H9 (cell line): ENCODE data around the gene TGFA. TPM values are rescaled to one million over a fixed set of nuclear protein-coding genes. Genes with fewer than 3 reads are reported as not detected.

Experiments used
- DNase-seq: peaks from one replicate; pipeline ENCODE4 v3.0.0-alpha.2; 2017
- H2AFZ ChIP-seq: one replicate; pipeline ENCODE4 v1.6.1; 2013; ENCODE audit warnings: mild to moderate bottlenecking, low read length, control low read depth, moderate library complexity
- H2AK5ac ChIP-seq: 2 replicates; pipeline ENCODE4 v1.6.1; 2013; ENCODE audit warnings: low read length, control low read depth, mixed read lengths; ENCODE audit not compliant: insufficient read length
- H2BK120ac ChIP-seq: one replicate; pipeline ENCODE4 v1.6.1; 2013; ENCODE audit warnings: low read depth, mild to moderate bottlenecking, low read length, control low read depth, inconsistent platforms; ENCODE audit not compliant: poor library complexity, severe bottlenecking
- H2BK12ac ChIP-seq: 2 replicates; pipeline ENCODE4 v1.6.1; 2013; ENCODE audit warnings: low read length, control low read depth, mixed read lengths, low read depth; ENCODE audit not compliant: insufficient read length
- H2BK15ac ChIP-seq: 2 replicates; pipeline ENCODE4 v1.6.1; 2013; ENCODE audit warnings: low read depth, low read length, control low read depth
- H2BK20ac ChIP-seq: one replicate; pipeline ENCODE4 v1.6.1; 2013; ENCODE audit warnings: low read depth, mild to moderate bottlenecking, low read length, control low read depth, inconsistent platforms; ENCODE audit not compliant: poor library complexity, severe bottlenecking
- H2BK5ac ChIP-seq: 2 replicates; pipeline ENCODE4 v1.6.1; 2013; ENCODE audit warnings: low read length, control low read depth, mixed read lengths; ENCODE audit not compliant: insufficient read length
- H3K14ac ChIP-seq: 2 replicates; pipeline ENCODE4 v1.6.1; 2013; ENCODE audit warnings: low read length, control low read depth; ENCODE audit not compliant: insufficient read depth
- H3K18ac ChIP-seq: 2 replicates; pipeline ENCODE4 v1.6.1; 2013; ENCODE audit warnings: low read depth, mild to moderate bottlenecking, mixed read lengths, low read length, control low read depth; ENCODE audit not compliant: insufficient read length
- H3K23ac ChIP-seq: 2 replicates; pipeline ENCODE4 v1.6.1; 2013; ENCODE audit warnings: low read length, control low read depth, mixed read lengths, low read depth; ENCODE audit not compliant: insufficient read length
- H3K23me2 ChIP-seq: 2 replicates; pipeline ENCODE4 v1.6.1; 2013; ENCODE audit warnings: low read depth, mild to moderate bottlenecking, mixed read lengths, low read length, control low read depth; ENCODE audit not compliant: insufficient read length, poor library complexity, severe bottlenecking
- H3K27ac ChIP-seq: 2 replicates; pipeline ENCODE4 v1.5.1; 2013; ENCODE audit warnings: low read length, control low read depth, mixed read lengths, low read depth; ENCODE audit not compliant: insufficient read length
- H3K27me3 ChIP-seq: 2 replicates; pipeline ENCODE4 v1.6.1; 2013; ENCODE audit warnings: low read length, control low read depth, inconsistent platforms; ENCODE audit not compliant: insufficient read depth
- H3K4ac ChIP-seq: 2 replicates; pipeline ENCODE4 v1.6.1; 2013; ENCODE audit warnings: low read depth, mild to moderate bottlenecking, control low read depth, inconsistent platforms, low read length, moderate library complexity
- H3K4me1 ChIP-seq: 2 replicates; pipeline ENCODE4 v1.6.1; 2013; ENCODE audit warnings: low read length, control low read depth, inconsistent platforms; ENCODE audit not compliant: insufficient read depth
- H3K4me2 ChIP-seq: 2 replicates; pipeline ENCODE4 v1.6.1; 2013; ENCODE audit warnings: low read length, control low read depth, mixed read lengths; ENCODE audit not compliant: insufficient read length, insufficient read depth
- H3K56ac ChIP-seq: 2 replicates; pipeline ENCODE4 v1.6.1; 2013; ENCODE audit warnings: low read depth, mild to moderate bottlenecking, mixed read lengths, low read length, control low read depth; ENCODE audit not compliant: insufficient read length
- H3K79me1 ChIP-seq: 2 replicates; pipeline ENCODE4 v1.6.1; 2013; ENCODE audit warnings: low read depth, mild to moderate bottlenecking, moderate library complexity, low read length, control low read depth, inconsistent platforms; ENCODE audit not compliant: insufficient read depth, poor library complexity, severe bottlenecking
- H3K79me2 ChIP-seq: 2 replicates; pipeline ENCODE4 v1.6.1; 2013; ENCODE audit warnings: low read length, control low read depth, inconsistent platforms; ENCODE audit not compliant: insufficient read depth
- H3K9ac ChIP-seq: 2 replicates; pipeline ENCODE4 v1.6.1; 2013; ENCODE audit warnings: low read length, control low read depth, mixed read lengths; ENCODE audit not compliant: insufficient read length; ENCODE audit errors: extremely low read depth
- H3K9me3 ChIP-seq: one replicate; pipeline ENCODE4 v1.6.1; 2013; ENCODE audit warnings: low read depth, low read length, inconsistent platforms; ENCODE audit not compliant: control insufficient read depth
- H3T11ph ChIP-seq: one replicate; pipeline ENCODE4 v1.6.1; 2013; ENCODE audit warnings: mild to moderate bottlenecking, low read length, control low read depth, inconsistent platforms
- H4K20me1 ChIP-seq: one replicate; pipeline ENCODE4 v1.6.1; 2013; ENCODE audit not compliant: control insufficient read depth, insufficient read length, insufficient read depth
- H4K5ac ChIP-seq: 2 replicates; pipeline ENCODE4 v1.6.1; 2013; ENCODE audit warnings: low read depth, mild to moderate bottlenecking, mixed read lengths, low read length, control low read depth; ENCODE audit not compliant: insufficient read length
- H4K8ac ChIP-seq: replicated peaks from 2 replicates; pipeline ENCODE4 v1.6.1; 2013; ENCODE audit warnings: low read length, control low read depth, mixed read lengths, low read depth; ENCODE audit not compliant: insufficient read length
- H4K91ac ChIP-seq: 2 replicates; pipeline ENCODE4 v1.6.1; 2013; ENCODE audit warnings: low read depth, mild to moderate bottlenecking, moderate library complexity, mixed read lengths, low read length, control low read depth; ENCODE audit not compliant: insufficient read length
- H3K27ac Mint-ChIP-seq, 3 experiments: 2 replicates in 2 of 3; 3 replicates in 1 of 3; pipeline ENCODE4 v1.8.0; 2020 to 2021; ENCODE audit warnings: mixed read lengths in 3 of 3, mild to moderate bottlenecking in 1 of 3, moderate library complexity in 1 of 3
- H3K27me3 Mint-ChIP-seq: 2 replicates; pipeline ENCODE4 v1.8.0; 2021; ENCODE audit warnings: low read depth, mild to moderate bottlenecking, moderate library complexity, mixed read lengths
- H3K36me3 Mint-ChIP-seq, 3 experiments: 2 replicates in 2 of 3; 3 replicates in 1 of 3; pipeline ENCODE4 v1.8.0; 2020 to 2021; ENCODE audit warnings: low read depth in 3 of 3, mixed read lengths in 3 of 3; ENCODE audit not compliant: insufficient read depth in 1 of 3
- H3K4me1 Mint-ChIP-seq, 2 experiments: 2 replicates each; pipeline ENCODE4 v1.8.0; 2020; ENCODE audit warnings: mixed read lengths in 2 of 2
- H3K4me3 Mint-ChIP-seq, 2 experiments: 2 replicates in 1 of 2; 3 replicates in 1 of 2; pipeline ENCODE4 v1.8.0; 2020 to 2021; ENCODE audit warnings: mild to moderate bottlenecking in 2 of 2, mixed read lengths in 2 of 2, moderate library complexity in 1 of 2
- H3K9me3 Mint-ChIP-seq, 2 experiments: 2 replicates in 1 of 2; 3 replicates in 1 of 2; pipeline ENCODE4 v1.8.0; 2020; ENCODE audit warnings: mild to moderate bottlenecking in 2 of 2, mixed read lengths in 2 of 2, moderate library complexity in 1 of 2
- CTCF ChIP-seq: fragments of 200-600 bp; sonication (generic); conservative IDR thresholded peaks from 3 replicates; pipeline ENCODE4 v1.8.0; 2021; ENCODE audit warnings: antibody characterized with exemption, mild to moderate bottlenecking
- WGBS: extraction: QIAGEN DNeasy Blood & Tissue Kit; methylation state at CpG from one replicate; pipeline ENCODE4 v1.1.7; 2013; ENCODE audit warnings: missing lambda C conversion rate, low lambda C conversion rate, mixed read lengths; ENCODE audit not compliant: insufficient read length; ENCODE audit errors: extremely low coverage; 5-methylcytosine and 5-hydroxymethylcytosine counted together
- total RNA-seq: library from RNA; stranded (reverse); gene quantifications from 2 replicates; pipeline ENCODE4 v1.2.1, GENCODE V29; 2021

TGFA gene
- total RNA-seq, 1 experiment from 2014 or later, result 3.3 TPM

- no CpG with 5 or more reads among the region's 2 CpGs for WGBS
- peaks cover 0 to 2% of the 10 kb centered on the region in 2 experiments for H3K4me1 Mint-ChIP-seq
Measured at GRCh38 chr2:70546376-70546775, 7.2 kb downstream of the TGFA start.

More at GRCh38 chr2:70546376-70546775, 7.2 kb downstream of the TGFA start:
- Mint-ChIP-seq H3K9me3 (no peaks in the 10 kb centered on the region), H3K27ac (no peak overlapping the region), H3K4me3 (no peak overlapping the region), H3K36me3 (no peaks in the 10 kb centered on the region), H3K27me3 (peaks cover 10% of the 10 kb centered on the region)
- Histone ChIP-seq H3K9ac (no peak overlapping the region), H3K27me3 (no peaks in the 10 kb centered on the region; the same call in 1 of the 2 replicates), H3K4me1 (no peaks in the 10 kb centered on the region), H3K23me2 (no peaks in the 10 kb centered on the region), H2AK5ac (no peak overlapping the region), H2BK5ac (no peak overlapping the region), H3K79me1 (no peaks in the 10 kb centered on the region), H2BK15ac (no peak overlapping the region), H3K23ac (no peak overlapping the region), H3K4me2 (no peak overlapping the region), H2BK20ac (no peak overlapping the region), H2BK120ac (no peak overlapping the region), H3K14ac (no peak overlapping the region), H2AFZ (no peak overlapping the region), H4K91ac (no peak overlapping the region), H3K79me2 (no peaks in the 10 kb centered on the region), H2BK12ac (no peak overlapping the region), H4K5ac (no peak overlapping the region), H4K20me1 (no peaks in the 10 kb centered on the region), H3K9me3 (no peaks in the 10 kb centered on the region), H3K18ac (no peak overlapping the region), H4K8ac (no peak overlapping the region), H3K27ac (no peak overlapping the region), H3K56ac (no peak overlapping the region), H3T11ph (no peak overlapping the region), H3K4ac (no peak overlapping the region)
- DNase-seq, result no peak
- TF ChIP-seq CTCF, result no peak
